Body of pancreas (tissue), 4 donors: ENCODE results near the gene SMIM24. TPM values are rescaled to one million over a fixed set of nuclear protein-coding genes. Genes with fewer than 3 reads are reported as not detected.

Source experiments
- ATAC-seq: fragments of 150-250 bp; one replicate; pipeline ENCODE4 v1.9.1; 2016
- DNase-seq, 4 donors: peaks; one replicate each; pipeline ENCODE4 v3.0.0-alpha.2; 2019
- H3K27ac ChIP-seq, 4 donors: fragments of 200-600 bp; sonication (generic); 1 replicate in 3 of 4; 2 replicates in 1 of 4; pipeline versions ENCODE4 v1.5.1 to v1.6.1; 2016 to 2019; ENCODE audit warnings: mild to moderate bottlenecking in 1 of 4, mixed read lengths in 1 of 4, moderate library complexity in 1 of 4
- H3K27me3 ChIP-seq, 2 donors: fragments of 200-600 bp; sonication (generic); one replicate each; pipeline ENCODE4 v1.6.0; 2016; ENCODE audit warnings: mild to moderate bottlenecking in 1 of 2
- H3K36me3 ChIP-seq, 2 donors: fragments of 200-600 bp; sonication (generic); replicated peaks in 1 of 2; 2 replicates each; pipeline ENCODE4 v1.5.1; 2016; ENCODE audit warnings: low read depth in 2 of 2; ENCODE audit not compliant: insufficient read depth in 1 of 2
- H3K4me1 ChIP-seq: fragments of 200-600 bp; sonication (generic); one replicate; pipeline ENCODE4 v1.6.0; 2016
- H3K4me3 ChIP-seq, 2 donors: fragments of 200-600 bp; sonication (generic); 1 replicate in 1 of 2; 2 replicates in 1 of 2; pipeline ENCODE4 v1.5.1; 2016 to 2019
- H3K9me3 ChIP-seq, 3 donors: fragments of 200-600 bp; sonication (generic); 1 replicate in 2 of 3; 2 replicates in 1 of 3; pipeline ENCODE4 v1.5.1; 2016
- POLR2A ChIP-seq, 3 donors: fragments of 450-650 bp; IDR thresholded peaks; one replicate each; pipeline ENCODE4 v1.6.1; 2016; ENCODE audit warnings: antibody characterized with exemption in 3 of 3, mild to moderate bottlenecking in 2 of 3
- WGBS, 2 donors: methylation state at CpG; one replicate each; pipeline ENCODE4 v1.1.5; 2017; 5-methylcytosine and 5-hydroxymethylcytosine counted together
- intact Hi-C: fragments of 100-400 bp; cut with DNase I; formaldehyde crosslinking; loops from one replicate; pipeline ENCODE4 v1.15.1; 2023
- total RNA-seq, 2 donors: library from RNA; depleted of rRNA; stranded (reverse); fragments of >200 nt; gene quantifications; one replicate each; pipeline ENCODE4 v1.1.0, GENCODE V29; 2016
- TF ChIP-seq, protein P1 (sequence below), 7 experiments: fragments of 450-650 bp in 4 of 7; fragments of 200-600 bp in 3 of 7; sonication (generic) in 3 of 7; IDR thresholded peaks; one replicate each; pipeline ENCODE4 v1.5.1; 2016 to 2019; ENCODE audit warnings: antibody characterized with exemption in 7 of 7

SMIM24 gene
- total RNA-seq, 2 donors from 2014 or later, result 7.6 to 11.4 TPM

DNA sequence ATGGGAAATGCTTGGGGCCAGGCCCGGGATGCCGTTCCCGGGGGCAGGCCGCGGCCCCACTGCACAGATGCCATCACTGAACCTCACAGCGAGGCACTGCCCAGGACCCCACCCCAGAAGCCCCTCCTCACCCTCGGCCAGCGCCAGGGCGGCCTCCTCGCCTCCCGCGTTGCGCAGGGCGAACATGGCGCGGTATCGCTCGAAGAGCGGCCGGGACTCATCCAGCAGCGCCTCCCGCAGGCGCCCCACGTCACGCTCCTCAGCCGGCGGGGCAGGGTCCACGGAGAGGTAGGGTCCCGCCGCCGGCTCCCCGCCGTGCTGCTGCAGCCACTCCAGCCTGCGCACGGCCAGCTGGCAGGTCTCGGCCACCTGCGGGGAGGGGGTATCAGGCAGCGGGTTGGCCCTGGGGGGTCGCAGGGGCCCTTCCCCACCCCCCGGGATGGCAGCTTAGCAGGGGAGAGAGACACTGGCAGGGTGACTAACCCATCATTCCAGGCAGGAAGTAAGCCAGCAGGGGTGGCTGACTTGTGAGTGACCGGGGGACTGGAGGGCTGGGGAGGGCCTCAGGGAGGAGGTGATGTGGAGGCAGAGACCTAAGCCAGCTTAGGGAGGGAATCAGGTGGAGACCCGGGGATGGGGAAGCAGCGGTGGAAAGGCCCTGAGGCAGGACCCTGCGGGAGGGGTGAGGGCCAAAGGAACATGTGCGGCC, 12.0 kb upstream of the SMIM24 start:
- ATAC-seq, result no peak
- Histone ChIP-seq H3K4me3 (no peak overlapping the region), H3K9me3 (no peaks in the 10 kb centered on the region), H3K4me1 (no peaks in the 10 kb centered on the region), H3K27ac (no peak overlapping the region), H3K27me3 (no peaks in the 10 kb centered on the region), H3K36me3 (peaks cover 0 to 3% of the 10 kb centered on the region in 2 donors)
- intact Hi-C loops, result no loop called here
- TF ChIP-seq, protein P1, sequence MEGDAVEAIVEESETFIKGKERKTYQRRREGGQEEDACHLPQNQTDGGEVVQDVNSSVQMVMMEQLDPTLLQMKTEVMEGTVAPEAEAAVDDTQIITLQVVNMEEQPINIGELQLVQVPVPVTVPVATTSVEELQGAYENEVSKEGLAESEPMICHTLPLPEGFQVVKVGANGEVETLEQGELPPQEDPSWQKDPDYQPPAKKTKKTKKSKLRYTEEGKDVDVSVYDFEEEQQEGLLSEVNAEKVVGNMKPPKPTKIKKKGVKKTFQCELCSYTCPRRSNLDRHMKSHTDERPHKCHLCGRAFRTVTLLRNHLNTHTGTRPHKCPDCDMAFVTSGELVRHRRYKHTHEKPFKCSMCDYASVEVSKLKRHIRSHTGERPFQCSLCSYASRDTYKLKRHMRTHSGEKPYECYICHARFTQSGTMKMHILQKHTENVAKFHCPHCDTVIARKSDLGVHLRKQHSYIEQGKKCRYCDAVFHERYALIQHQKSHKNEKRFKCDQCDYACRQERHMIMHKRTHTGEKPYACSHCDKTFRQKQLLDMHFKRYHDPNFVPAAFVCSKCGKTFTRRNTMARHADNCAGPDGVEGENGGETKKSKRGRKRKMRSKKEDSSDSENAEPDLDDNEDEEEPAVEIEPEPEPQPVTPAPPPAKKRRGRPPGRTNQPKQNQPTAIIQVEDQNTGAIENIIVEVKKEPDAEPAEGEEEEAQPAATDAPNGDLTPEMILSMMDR (IDR thresholded peaks at IDR 0.05), result no peak
- TF ChIP-seq POLR2A (IDR thresholded peaks at IDR 0.05), result no peak
- WGBS, 2 donors, result 89 to 93% methylated on average over 7 to 13 of the region's 45 CpGs
- DNase-seq, result no peak

DNA sequence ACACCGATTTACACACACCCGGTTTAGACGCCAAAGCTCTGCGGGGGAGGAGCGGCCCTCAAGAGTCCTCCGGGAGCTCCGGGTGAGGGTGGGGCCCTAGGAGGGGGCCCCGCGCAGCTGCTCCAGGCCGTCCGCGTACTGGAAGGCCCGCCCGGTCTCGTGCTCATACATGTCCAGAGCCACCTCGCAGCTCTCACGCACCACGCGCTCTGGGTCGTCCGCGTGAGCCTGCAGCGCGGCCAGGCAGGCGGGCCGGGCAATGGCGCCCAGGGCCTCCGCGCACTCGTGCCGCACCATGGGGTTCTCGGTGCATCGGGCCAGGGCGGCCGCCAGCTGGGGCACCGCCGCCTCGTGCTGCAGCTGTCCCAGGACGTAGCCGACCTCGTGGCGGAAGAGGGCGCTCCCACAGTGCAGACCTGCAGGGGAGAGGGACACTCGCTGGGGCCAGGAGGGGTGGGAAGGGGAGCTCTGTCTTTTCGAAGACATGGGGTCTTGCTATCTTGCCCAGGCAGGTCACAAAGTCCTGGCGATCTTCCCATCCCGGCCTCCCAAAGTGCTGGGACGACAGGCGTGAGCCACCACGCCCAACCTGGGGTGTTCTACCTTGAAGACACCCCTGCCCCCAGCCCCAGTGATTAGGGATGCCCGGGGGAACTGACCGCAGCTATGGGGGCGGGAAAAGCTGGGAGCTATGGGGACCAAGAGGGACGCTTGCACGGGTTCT, 11.2 kb upstream of the SMIM24 start:
- H3K9me3 ChIP-seq, result no peaks in the 10 kb centered on the region
- WGBS, 2 donors, result 89 to 95% methylated on average over 9 to 49 of the region's 55 CpGs
- no peak for DNase-seq
- no peaks in the 10 kb centered on the region for H3K27me3 ChIP-seq
- no peak overlapping the region for H3K27ac ChIP-seq
- intact Hi-C loops, result no loop called here
- H3K4me3 ChIP-seq, result no peak overlapping the region
- H3K4me1 ChIP-seq, result no peaks in the 10 kb centered on the region
- no peak for TF ChIP-seq POLR2A (IDR thresholded peaks at IDR 0.05)
- TF ChIP-seq, protein P1 (IDR thresholded peaks at IDR 0.05), result no peak
- H3K36me3 ChIP-seq, result peaks cover 0 to 3% of the 10 kb centered on the region in 2 donors
- ATAC-seq, result no peak

DNA sequence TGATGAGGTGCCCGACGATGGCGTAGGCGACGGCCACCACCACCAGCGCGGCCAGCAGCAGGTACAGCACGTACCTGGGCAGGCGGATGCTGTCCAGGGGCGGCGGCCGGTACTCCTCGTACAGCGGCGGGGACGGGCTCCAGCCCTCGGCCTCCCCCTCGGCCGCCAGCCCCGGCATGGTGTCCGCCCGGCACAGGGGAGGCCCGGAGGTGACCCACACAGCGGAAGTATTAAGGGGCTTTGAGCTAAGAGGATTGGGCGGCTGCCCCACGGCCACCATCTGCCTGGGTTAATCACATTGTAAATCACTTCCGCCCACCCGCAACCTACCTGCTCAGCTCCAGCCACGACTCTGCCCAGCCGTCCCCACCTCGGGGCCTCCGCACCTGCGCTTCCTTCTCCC, 2.9 kb upstream of the SMIM24 start, which contains the start of gene SMIM44:
Gene SMIM44 (minus strand): TSS at position 216 of the 403 bp plus-strand sequence. CDS start 38 bp downstream, at position 178.
- H3K4me1 ChIP-seq, result peaks cover 7% of the 10 kb centered on the region
- TF ChIP-seq, protein P1 (IDR thresholded peaks at IDR 0.05), result no peak
- TF ChIP-seq POLR2A (IDR thresholded peaks at IDR 0.05), result no peak
- WGBS, 2 donors, result 60 to 68% methylated on average over 9 to 11 of the region's 33 CpGs
- H3K27ac ChIP-seq, result no peak within 1 kb of the TSS
- H3K36me3 ChIP-seq, result no peaks in the 10 kb centered on the region
- no peak within 1 kb of the TSS for H3K4me3 ChIP-seq
- peaks cover 0 to 27% of the 10 kb centered on the region in 2 donors for H3K27me3 ChIP-seq
- ATAC-seq (no peak), DNase-seq (no peak)
- intact Hi-C loops, result no loop called here
- H3K9me3 ChIP-seq, result no peaks in the 10 kb centered on the region

DNA sequence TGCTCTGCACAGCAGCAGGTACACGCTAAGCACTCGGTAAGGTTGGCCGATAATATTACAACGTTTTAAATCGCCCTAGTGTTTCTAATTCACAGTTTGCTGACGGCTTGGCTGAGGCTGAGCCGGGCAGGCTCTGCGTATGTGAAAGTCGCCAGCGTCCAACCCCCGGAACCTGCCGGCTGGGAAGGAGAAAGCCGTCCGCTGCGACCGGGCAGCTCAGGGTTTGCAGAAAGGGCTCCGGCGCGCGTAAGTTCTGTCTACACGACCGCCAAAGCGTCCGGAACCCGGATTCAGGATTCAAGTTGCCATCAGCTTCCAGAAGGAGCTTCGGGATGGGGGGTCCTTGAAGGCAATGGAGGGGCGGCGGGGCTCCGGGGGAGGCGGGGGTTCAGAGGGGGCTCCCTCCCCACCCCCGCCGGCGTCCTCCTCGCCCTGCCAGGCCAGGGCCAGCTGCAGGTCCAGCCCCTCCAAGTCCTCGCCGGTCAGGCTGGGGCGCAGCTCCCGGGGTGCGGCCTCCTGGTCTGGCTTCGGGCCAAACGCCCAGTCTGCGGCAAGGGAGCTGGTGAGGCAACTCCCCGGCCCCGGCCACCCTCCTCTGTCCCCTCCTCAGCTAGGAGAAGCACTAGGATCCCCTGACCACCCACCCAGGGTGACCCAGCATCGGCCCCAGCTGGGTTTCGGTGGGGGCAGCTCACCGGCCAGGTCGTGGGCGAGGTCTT, 2.3 kb upstream of the SMIM24 start:
- DNase-seq (peak in 2 of 4 donors; percentile 18 to 26), ATAC-seq (no peak)
- H3K36me3 ChIP-seq, result no peaks in the 10 kb centered on the region
- no peaks in the 10 kb centered on the region for H3K9me3 ChIP-seq
- no peak for TF ChIP-seq POLR2A (IDR thresholded peaks at IDR 0.05)
- TF ChIP-seq, protein P1 (IDR thresholded peaks at IDR 0.05), result no peak
- peaks cover 0 to 27% of the 10 kb centered on the region in 2 donors for H3K27me3 ChIP-seq
- intact Hi-C loops, result no loop called here
- H3K4me3 ChIP-seq, result no peak overlapping the region
- peaks cover 7% of the 10 kb centered on the region for H3K4me1 ChIP-seq
- H3K27ac ChIP-seq, result no peak overlapping the region
- WGBS, 2 donors, result 59 to 71% methylated on average over 6 to 43 of the region's 49 CpGs
